Measurements from ENCODE around the gene TXNRD2.
A peak's percentile ranks its signal among the peaks of the same experiment; 100 is the strongest.

Gene TXNRD2

DNA sequence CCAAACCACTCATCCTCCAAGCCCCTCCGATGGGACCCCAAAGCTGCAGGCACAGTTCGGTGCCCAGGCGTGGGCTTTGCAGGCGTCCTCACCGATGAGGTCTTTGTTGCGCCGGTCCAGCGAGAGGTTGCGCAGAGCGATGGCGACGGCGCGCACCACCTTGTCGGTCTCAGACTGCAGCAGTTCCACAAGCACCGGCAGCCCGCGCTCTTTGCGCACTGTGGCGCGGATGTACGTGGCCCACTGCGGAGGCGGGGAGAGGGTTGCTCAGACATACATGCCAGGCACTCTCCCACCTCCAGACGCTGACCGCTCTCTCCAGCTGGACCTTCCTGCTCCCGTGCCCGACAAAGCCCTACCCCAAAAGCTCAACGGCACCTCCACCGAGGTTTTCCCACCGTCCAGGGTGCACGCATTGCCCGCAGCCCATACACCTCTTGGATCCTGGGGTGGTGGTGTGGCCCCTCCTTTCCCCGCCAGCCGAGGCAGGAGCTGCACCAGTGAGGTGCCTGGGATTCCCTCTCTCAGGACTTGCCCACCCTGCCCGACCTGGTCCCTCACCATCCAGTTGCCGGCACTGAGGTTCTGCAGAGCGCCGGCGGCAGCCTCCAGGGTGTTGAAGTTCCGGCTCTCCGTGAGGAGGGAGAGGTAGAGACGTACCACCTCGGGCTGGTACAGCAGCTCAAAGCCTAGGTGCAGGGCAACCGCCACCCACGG lies 32.1 kb upstream of the TXNRD2 start:
- no peak for DNase-seq (ENCODE audit: insufficient read length, low spot score)

DNA sequence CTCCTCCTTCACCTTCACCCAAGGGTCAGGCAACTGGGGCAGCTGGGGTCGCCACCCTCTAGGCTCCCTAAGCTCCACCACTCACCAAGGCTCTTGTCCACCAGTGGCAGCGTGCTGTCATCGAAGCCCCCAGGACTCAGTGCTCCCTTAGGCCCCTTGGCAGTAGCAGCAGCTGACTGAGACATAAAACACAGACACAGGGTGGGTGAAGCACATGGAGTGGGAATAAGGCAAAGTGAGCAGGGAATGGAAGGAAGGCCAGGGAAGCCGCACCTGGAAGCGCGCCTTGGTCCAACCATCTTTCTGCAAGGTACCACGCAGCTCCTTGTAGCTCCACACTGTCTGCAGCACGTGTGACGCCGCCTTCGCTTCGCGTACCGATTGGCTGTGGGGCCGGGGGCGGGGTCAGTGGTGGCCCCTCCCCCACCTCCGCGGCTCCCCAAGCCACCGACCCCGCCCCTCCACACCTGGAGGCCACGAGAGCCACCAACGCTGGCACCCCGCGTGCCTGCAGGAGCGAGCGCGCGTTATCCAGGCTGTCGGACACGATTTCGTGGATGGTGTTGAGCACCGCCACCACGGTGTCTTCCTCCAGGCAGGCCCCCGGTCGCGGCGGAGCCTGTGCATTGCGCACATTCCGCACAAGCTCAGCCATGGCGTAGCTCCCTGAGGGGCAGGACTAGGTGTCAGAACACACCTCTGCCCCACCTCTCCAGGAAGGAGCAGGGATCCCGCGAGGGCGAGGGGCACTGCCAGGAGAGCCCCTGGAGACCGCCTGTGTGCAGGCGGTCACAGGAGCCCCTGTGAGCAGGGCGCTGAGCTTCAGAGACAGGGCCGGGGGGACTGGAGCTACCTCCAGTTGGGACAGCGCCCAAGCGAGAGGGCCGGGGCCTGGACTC lies 31.3 kb upstream of the TXNRD2 start:
- TF ChIP-seq CTCF (IDR thresholded peaks at IDR 0.05; ENCODE audit: insufficient read depth, missing control alignments), result no peak
- FAIRE-seq, result no peak
- DNase-seq (ENCODE audit: insufficient read length, low spot score), result no peak

More for the DNA sequence above, 32.1 kb upstream of the TXNRD2 start:
- no peak for FAIRE-seq
- TF ChIP-seq CTCF (IDR thresholded peaks at IDR 0.05; ENCODE audit: insufficient read depth, missing control alignments), result no peak

DNA sequence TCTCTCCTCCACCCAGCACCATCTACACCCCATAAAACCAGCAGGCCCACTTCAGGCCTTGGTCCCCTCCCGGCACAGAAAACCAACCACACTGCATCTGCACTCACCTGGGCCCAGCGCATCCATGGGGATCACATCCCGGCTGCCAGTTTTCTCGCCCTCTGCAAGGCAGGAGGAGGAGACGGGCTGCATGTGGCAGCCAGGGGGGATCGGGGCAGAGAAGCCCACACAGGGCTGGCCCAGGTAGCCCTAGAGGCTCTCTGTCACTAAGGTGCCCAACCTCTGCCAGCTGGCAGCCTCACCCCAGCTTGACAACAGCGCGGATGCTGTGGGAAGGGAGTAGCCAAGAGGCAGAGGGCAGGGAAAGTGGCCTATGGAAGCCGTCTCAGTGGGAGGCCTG lies 30.6 kb upstream of the TXNRD2 start:
- no peak for DNase-seq (ENCODE audit: insufficient read length, low spot score)
- TF ChIP-seq CTCF (IDR thresholded peaks at IDR 0.05; ENCODE audit: insufficient read depth, missing control alignments), result no peak
- no peak for FAIRE-seq

DNA sequence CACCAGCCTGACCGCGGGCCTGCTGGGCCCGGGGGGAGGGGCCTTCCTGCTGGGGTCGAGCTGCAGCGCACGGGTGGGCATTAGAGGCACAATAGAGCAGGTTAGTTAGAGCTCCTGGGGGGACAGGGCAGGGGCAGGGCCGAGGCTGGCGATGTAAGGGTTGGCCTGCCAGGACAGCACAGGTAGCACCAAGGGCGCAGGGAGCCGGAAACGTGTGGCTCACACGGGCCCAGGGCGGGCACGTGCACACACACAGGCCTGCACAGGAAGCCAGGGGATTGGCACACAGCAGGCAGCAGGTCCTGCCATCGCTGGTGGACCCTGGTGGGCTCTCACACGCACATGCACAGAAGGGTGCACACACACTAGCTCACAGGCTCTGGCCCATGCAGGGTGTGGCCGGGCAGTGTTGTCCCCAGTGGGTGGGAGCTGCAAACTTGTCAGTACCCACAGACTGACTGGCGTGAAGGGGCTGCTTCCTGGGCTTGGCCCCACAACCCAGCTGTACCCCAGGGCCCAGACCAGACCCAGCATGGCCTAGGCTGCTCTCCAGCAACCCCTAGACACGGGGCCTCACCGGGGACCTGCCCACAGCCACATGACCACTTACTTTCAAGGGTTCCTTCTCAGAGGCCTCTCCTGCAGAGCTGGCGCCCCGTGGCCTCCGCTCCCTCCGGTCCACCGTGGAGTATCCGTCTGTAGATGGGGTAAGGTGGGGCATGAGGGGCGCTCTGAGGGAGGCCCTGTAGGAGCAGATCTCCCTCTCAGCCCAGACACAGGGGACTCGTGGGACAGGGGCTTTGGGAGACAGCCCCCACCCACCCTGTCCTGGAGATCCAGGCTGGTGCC lies 29.9 kb upstream of the TXNRD2 start:
- TF ChIP-seq CTCF (IDR thresholded peaks at IDR 0.05; ENCODE audit: insufficient read depth, missing control alignments), result no peak
- no peak for DNase-seq (ENCODE audit: insufficient read length, low spot score)
- FAIRE-seq, result no peak

DNA sequence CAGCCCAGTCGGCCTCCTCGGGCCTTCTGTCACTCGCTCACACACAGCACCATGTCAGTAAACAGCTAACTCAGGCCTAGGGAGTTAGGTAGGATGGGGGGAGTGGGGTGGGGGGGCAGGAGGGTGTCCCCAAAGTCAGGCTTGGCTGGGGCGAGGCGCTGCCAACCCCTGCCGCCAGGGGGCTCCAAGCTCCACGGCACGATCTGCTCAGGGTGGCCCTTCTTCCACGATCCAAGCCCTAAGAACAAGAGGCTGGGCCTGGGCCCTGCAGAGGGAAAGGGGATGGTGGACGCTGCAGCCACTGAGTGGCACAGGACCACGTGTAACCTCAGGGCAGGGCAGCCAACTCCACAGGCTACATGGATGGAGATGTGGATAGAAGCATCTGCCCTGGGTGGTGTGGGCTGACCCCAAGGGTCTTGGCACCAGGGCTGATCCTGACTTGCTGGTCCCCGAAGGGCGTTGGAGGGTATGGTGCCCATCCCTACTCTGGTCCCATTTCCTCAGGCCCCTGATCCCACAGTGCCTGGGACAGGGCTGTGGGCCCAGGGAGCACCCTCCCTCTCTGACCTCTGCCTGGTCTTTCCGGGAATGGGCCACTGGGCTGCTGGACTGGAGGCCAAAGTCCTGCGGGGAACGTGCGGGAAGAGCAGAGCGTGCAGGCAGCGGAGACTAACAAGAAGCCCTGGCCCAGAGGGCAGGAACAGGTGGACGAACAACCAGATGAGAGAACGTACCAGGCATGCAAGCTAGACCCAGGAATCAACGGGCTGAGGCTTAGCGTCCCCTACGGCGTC lies 29.1 kb upstream of the TXNRD2 start:
- peak; percentile 53 for TF ChIP-seq CTCF (IDR thresholded peaks at IDR 0.05; ENCODE audit: insufficient read depth, missing control alignments)
- DNase-seq (ENCODE audit: insufficient read length, low spot score), result peak; percentile 92

GRCh38 chr22:19970031-19970478 lies 28.4 kb upstream of the TXNRD2 start:
- FAIRE-seq (no peak), DNase-seq (ENCODE audit: insufficient read length, low spot score) (no peak)
- TF ChIP-seq CTCF (IDR thresholded peaks at IDR 0.05; ENCODE audit: insufficient read depth, missing control alignments), result no peak

More for the DNA sequence above, 29.1 kb upstream of the TXNRD2 start:
- FAIRE-seq, result no peak
